ENCODE measurements around the gene IFITM5.
A peak's percentile ranks its signal among the peaks of the same experiment; 100 is the strongest.
"Not testable (repeated sequence)": the region's sequence is repeated elsewhere in the genome, so short reads cannot be mapped to it uniquely, and the experiment has no call there.

IFITM5 gene

GRCh38 chr11:333616-334263 is 34.4 kb upstream of the IFITM5 start:
- H3K4me3 ChIP-seq (ENCODE audit: low read length); H4K8ac ChIP-seq (ENCODE audit: low read depth, low read length); H3K79me2 ChIP-seq (ENCODE audit: control insufficient read depth, insufficient read depth, low read length); H3K27me3 ChIP-seq (ENCODE audit: insufficient read depth, low read length, poor library complexity); H3K79me1 ChIP-seq (ENCODE audit: low read length); H3K4me1 ChIP-seq (ENCODE audit: control insufficient read depth, low read depth, low read length); H3K36me3 ChIP-seq (ENCODE audit: control insufficient read depth, insufficient read depth, low read length); H2BK15ac ChIP-seq (replicated peaks; ENCODE audit: low read depth): not testable (repeated sequence)
- peak overlapping the region; percentile 84 for H2AK5ac ChIP-seq (ENCODE audit: low read length)
- no CpG with 5 or more reads among the region's 17 CpGs for WGBS (ENCODE audit: extremely low coverage, insufficient coverage, low lambda C conversion rate)
- peak overlapping the region; percentile 15 for H3K23ac ChIP-seq (ENCODE audit: low read length)
- peak overlapping the region; percentile 97 for H2BK120ac ChIP-seq (ENCODE audit: low read depth, low read length)
- peak overlapping the region; percentile 84 for H4K5ac ChIP-seq (ENCODE audit: low read length)
- peak overlapping the region; percentile 87 for H3K56ac ChIP-seq (ENCODE audit: low read length)
- peak overlapping the region; percentile 70 for H3K9ac ChIP-seq (ENCODE audit: low read length)
- H3K18ac ChIP-seq (ENCODE audit: low read length) = peak overlapping the region; percentile 65
- H2BK5ac ChIP-seq (ENCODE audit: low read length) = peak overlapping the region; percentile 99
- H3K4ac ChIP-seq (ENCODE audit: low read depth, low read length) = peak overlapping the region; percentile 89
- DNase-seq = peak; percentile 94
- peak overlapping the region; percentile 53 for H3K4me2 ChIP-seq (ENCODE audit: low read length)
- peak overlapping the region; percentile 97 for H3K27ac ChIP-seq (ENCODE audit: low read depth, low read length)

- H2BK5ac ChIP-seq (ENCODE audit: low read length) = peak overlapping the region; percentile 24
- peak overlapping the region; percentile 38 for H3K4ac ChIP-seq (ENCODE audit: low read depth, low read length)
- peaks cover 7% of the 10 kb centered on the region for H3K4me1 ChIP-seq (ENCODE audit: control insufficient read depth, low read depth, low read length)
- DNase-seq = no peak
- H3K79me1 ChIP-seq (ENCODE audit: low read length) = no peaks in the 10 kb centered on the region
- H3K27ac ChIP-seq (ENCODE audit: low read depth, low read length) = peak overlapping the region; percentile 37
- H3K18ac ChIP-seq (ENCODE audit: low read length) = no peak overlapping the region
- no peak overlapping the region for H3K23ac ChIP-seq (ENCODE audit: low read length)
- H2BK15ac ChIP-seq (replicated peaks; ENCODE audit: low read depth) = no peak overlapping the region
- no peak overlapping the region for H3K56ac ChIP-seq (ENCODE audit: low read length)
- H2AK5ac ChIP-seq (ENCODE audit: low read length) = peak overlapping the region; percentile 84
- H3K4me2 ChIP-seq (ENCODE audit: low read length) = no peak overlapping the region
- H4K5ac ChIP-seq (ENCODE audit: low read length) = no peak overlapping the region
- peak overlapping the region; percentile 9 for H3K4me3 ChIP-seq (ENCODE audit: low read length)
- no peak overlapping the region for H4K8ac ChIP-seq (ENCODE audit: low read depth, low read length)
- H3K36me3 ChIP-seq (ENCODE audit: control insufficient read depth, insufficient read depth, low read length) = no peaks in the 10 kb centered on the region
- WGBS (ENCODE audit: extremely low coverage, insufficient coverage, low lambda C conversion rate) = no CpG with 5 or more reads among the region's 23 CpGs
- H3K79me2 ChIP-seq (ENCODE audit: control insufficient read depth, insufficient read depth, low read length) = no peaks in the 10 kb centered on the region
- H3K27me3 ChIP-seq (ENCODE audit: insufficient read depth, low read length, poor library complexity) = no peaks in the 10 kb centered on the region
- no peak overlapping the region for H3K9ac ChIP-seq (ENCODE audit: low read length)
- peak overlapping the region; percentile 17 for H2BK120ac ChIP-seq (ENCODE audit: low read depth, low read length)
Measured at GRCh38 chr11:332651-333480, 33.5 kb upstream of the IFITM5 start.

- Histone ChIP-seq H3K79me1 (ENCODE audit: low read length) (no peaks in the 10 kb centered on the region), H2AK5ac (ENCODE audit: low read length) (no peak overlapping the region), H3K27ac (ENCODE audit: low read depth, low read length) (no peak overlapping the region), H3K36me3 (ENCODE audit: control insufficient read depth, insufficient read depth, low read length) (no peaks in the 10 kb centered on the region), H3K4me1 (ENCODE audit: control insufficient read depth, low read depth, low read length) (peaks cover 7% of the 10 kb centered on the region), H3K79me2 (ENCODE audit: control insufficient read depth, insufficient read depth, low read length) (no peaks in the 10 kb centered on the region), H3K4ac (ENCODE audit: low read depth, low read length) (no peak overlapping the region), H3K56ac (ENCODE audit: low read length) (peak overlapping the region; percentile 26), H2BK15ac (replicated peaks; ENCODE audit: low read depth) (no peak overlapping the region), H2BK120ac (ENCODE audit: low read depth, low read length) (no peak overlapping the region), H3K9ac (ENCODE audit: low read length) (no peak overlapping the region), H3K23ac (ENCODE audit: low read length) (no peak overlapping the region), H4K5ac (ENCODE audit: low read length) (no peak overlapping the region), H3K4me2 (ENCODE audit: low read length) (no peak overlapping the region), H3K18ac (ENCODE audit: low read length) (no peak overlapping the region), H3K27me3 (ENCODE audit: insufficient read depth, low read length, poor library complexity) (no peaks in the 10 kb centered on the region), H4K8ac (ENCODE audit: low read depth, low read length) (no peak overlapping the region), H3K4me3 (ENCODE audit: low read length) (no peak overlapping the region), H2BK5ac (ENCODE audit: low read length) (no peak overlapping the region)
- DNase-seq = no peak
- no CpG with 5 or more reads among the region's 19 CpGs for WGBS (ENCODE audit: extremely low coverage, insufficient coverage, low lambda C conversion rate)
Measured at GRCh38 chr11:331358-332060, 32.2 kb upstream of the IFITM5 start.

- Histone ChIP-seq H3K79me1 (ENCODE audit: low read length) (no peaks in the 10 kb centered on the region), H4K8ac (ENCODE audit: low read depth, low read length) (no peak overlapping the region), H3K27me3 (ENCODE audit: insufficient read depth, low read length, poor library complexity) (no peaks in the 10 kb centered on the region), H3K18ac (ENCODE audit: low read length) (no peak overlapping the region), H3K79me2 (ENCODE audit: control insufficient read depth, insufficient read depth, low read length) (no peaks in the 10 kb centered on the region), H3K4ac (ENCODE audit: low read depth, low read length) (no peak overlapping the region), H4K5ac (ENCODE audit: low read length) (no peak overlapping the region), H2BK120ac (ENCODE audit: low read depth, low read length) (no peak overlapping the region), H3K4me2 (ENCODE audit: low read length) (no peak overlapping the region), H3K4me1 (ENCODE audit: control insufficient read depth, low read depth, low read length) (peaks cover 9% of the 10 kb centered on the region), H3K9ac (ENCODE audit: low read length) (no peak overlapping the region), H3K23ac (ENCODE audit: low read length) (no peak overlapping the region), H2BK5ac (ENCODE audit: low read length) (no peak overlapping the region), H3K56ac (ENCODE audit: low read length) (peak overlapping the region; percentile 17), H2AK5ac (ENCODE audit: low read length) (peak overlapping the region; percentile 7), H2BK15ac (replicated peaks; ENCODE audit: low read depth) (no peak overlapping the region), H3K4me3 (ENCODE audit: low read length) (no peak overlapping the region), H3K36me3 (ENCODE audit: control insufficient read depth, insufficient read depth, low read length) (no peaks in the 10 kb centered on the region), H3K27ac (ENCODE audit: low read depth, low read length) (no peak overlapping the region)
- no CpG with 5 or more reads among the region's 34 CpGs for WGBS (ENCODE audit: extremely low coverage, insufficient coverage, low lambda C conversion rate)
- DNase-seq = no peak
Measured at GRCh38 chr11:330694-331357, 31.5 kb upstream of the IFITM5 start.

- no peak overlapping the region for H3K4me2 ChIP-seq (ENCODE audit: low read length)
- no CpG with 5 or more reads among the region's 14 CpGs for WGBS (ENCODE audit: extremely low coverage, insufficient coverage, low lambda C conversion rate)
Measured at GRCh38 chr11:330307-330693, 31.0 kb upstream of the IFITM5 start.

More at GRCh38 chr11:330307-330693, 31.0 kb upstream of the IFITM5 start:
- Histone ChIP-seq H3K79me2 (ENCODE audit: control insufficient read depth, insufficient read depth, low read length) (no peaks in the 10 kb centered on the region), H4K5ac (ENCODE audit: low read length) (no peak overlapping the region), H3K56ac (ENCODE audit: low read length) (peak overlapping the region; percentile 11), H3K9ac (ENCODE audit: low read length) (no peak overlapping the region), H3K79me1 (ENCODE audit: low read length) (no peaks in the 10 kb centered on the region), H3K4me1 (ENCODE audit: control insufficient read depth, low read depth, low read length) (peaks cover 8% of the 10 kb centered on the region), H3K27ac (ENCODE audit: low read depth, low read length) (no peak overlapping the region), H4K8ac (ENCODE audit: low read depth, low read length) (no peak overlapping the region), H3K36me3 (ENCODE audit: control insufficient read depth, insufficient read depth, low read length) (no peaks in the 10 kb centered on the region), H3K4ac (ENCODE audit: low read depth, low read length) (no peak overlapping the region), H2AK5ac (ENCODE audit: low read length) (no peak overlapping the region), H3K4me3 (ENCODE audit: low read length) (no peak overlapping the region), H2BK120ac (ENCODE audit: low read depth, low read length) (no peak overlapping the region), H2BK15ac (replicated peaks; ENCODE audit: low read depth) (no peak overlapping the region), H3K27me3 (ENCODE audit: insufficient read depth, low read length, poor library complexity) (no peaks in the 10 kb centered on the region), H3K23ac (ENCODE audit: low read length) (no peak overlapping the region), H2BK5ac (ENCODE audit: low read length) (no peak overlapping the region), H3K18ac (ENCODE audit: low read length) (no peak overlapping the region)
- DNase-seq = no peak
